Measurements from ENCODE around the gene ITGB5. TPM values are rescaled to one million over a fixed set of nuclear protein-coding genes. Genes with fewer than 3 reads are reported as not detected.

The ITGB5 gene
- total RNA-seq, 2 experiments from 2014 or later = 0.47 to 0.85 TPM

DNA sequence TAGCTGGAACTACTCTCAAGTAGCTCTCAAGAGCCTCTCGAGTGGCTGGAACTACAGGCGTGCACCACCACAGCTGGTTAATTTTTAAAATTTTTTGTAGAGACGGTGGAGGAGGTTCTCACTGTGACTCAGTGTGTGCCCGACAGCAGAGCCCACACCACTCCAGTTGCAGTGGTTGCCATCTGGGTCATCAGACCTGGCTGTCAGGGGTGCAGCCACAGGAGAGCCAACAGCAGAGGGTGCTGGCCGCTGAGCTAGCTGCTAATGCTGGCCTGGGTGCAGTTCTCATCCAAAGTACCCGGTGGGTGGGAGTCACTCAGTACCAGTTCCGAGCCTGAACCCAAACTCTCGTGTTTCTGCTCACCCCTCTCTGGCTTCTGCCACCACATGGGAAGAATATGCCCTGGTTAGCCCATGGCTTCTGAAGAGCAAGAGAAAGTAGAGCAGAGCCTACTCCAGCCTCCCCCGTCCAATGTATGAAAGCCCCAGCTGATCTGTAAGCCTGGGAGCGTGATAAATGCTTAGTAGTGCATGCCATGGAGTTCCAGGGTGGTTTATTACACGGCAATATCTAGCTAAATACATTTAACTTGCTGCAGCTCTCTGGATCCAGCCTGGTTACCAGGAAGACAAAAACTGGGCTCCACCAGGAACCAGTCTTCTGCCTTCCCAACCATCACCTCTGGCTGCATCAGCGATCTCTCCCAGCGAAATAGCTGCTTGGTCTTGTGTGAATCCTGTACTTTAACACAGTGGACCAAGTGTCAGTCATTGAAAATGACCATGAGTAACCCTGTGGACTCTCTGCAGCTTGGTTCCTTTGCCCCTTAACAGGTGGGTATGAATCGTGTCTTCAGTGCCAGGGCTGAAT, 139.8 kb downstream of the ITGB5 start:
- no peaks in the 10 kb centered on the region for H3K4me1 ChIP-seq (ENCODE audit: insufficient read depth, low read length)
- Mint-ChIP-seq H3K36me3 (ENCODE audit: low read depth) (peaks cover 34% of the 10 kb centered on the region), H3K4me3 (no peak overlapping the region), H3K27ac (no peak overlapping the region), H3K4me1 (ENCODE audit: low read depth) (no peaks in the 10 kb centered on the region), H3K9me3 (no peaks in the 10 kb centered on the region), H3K27me3 (peaks cover 5% of the 10 kb centered on the region)
- no peak overlapping the region for H3K27ac ChIP-seq (ENCODE audit: low read depth in 1 of 2, low read length in 2 of 2)
- H3K36me3 ChIP-seq (ENCODE audit: insufficient read depth, low read length) = peaks cover 39% of the 10 kb centered on the region
- H3K4me3 ChIP-seq (ENCODE audit: low read length) = no peak overlapping the region
- no peaks in the 10 kb centered on the region for H3K27me3 ChIP-seq (ENCODE audit: control insufficient read depth in 1 of 2, insufficient read depth in 2 of 2, low read length in 2 of 2)
- ATAC-seq (ENCODE audit: poor library complexity) = no peak
- intact Hi-C loops (cut with DNase I, micrococcal nuclease) = no loop called here
- ChIA-PET CTCF (interaction anchor here (0.8 kb wide), 1 partner anchor 14 kb away, joined by 3 read pairs; no protein-coding TSS in a partner anchor), POLR2A (no interaction called here)
- TF ChIP-seq, protein P1, sequence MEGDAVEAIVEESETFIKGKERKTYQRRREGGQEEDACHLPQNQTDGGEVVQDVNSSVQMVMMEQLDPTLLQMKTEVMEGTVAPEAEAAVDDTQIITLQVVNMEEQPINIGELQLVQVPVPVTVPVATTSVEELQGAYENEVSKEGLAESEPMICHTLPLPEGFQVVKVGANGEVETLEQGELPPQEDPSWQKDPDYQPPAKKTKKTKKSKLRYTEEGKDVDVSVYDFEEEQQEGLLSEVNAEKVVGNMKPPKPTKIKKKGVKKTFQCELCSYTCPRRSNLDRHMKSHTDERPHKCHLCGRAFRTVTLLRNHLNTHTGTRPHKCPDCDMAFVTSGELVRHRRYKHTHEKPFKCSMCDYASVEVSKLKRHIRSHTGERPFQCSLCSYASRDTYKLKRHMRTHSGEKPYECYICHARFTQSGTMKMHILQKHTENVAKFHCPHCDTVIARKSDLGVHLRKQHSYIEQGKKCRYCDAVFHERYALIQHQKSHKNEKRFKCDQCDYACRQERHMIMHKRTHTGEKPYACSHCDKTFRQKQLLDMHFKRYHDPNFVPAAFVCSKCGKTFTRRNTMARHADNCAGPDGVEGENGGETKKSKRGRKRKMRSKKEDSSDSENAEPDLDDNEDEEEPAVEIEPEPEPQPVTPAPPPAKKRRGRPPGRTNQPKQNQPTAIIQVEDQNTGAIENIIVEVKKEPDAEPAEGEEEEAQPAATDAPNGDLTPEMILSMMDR (IDR thresholded peaks at IDR 0.05) = no peak
- no peaks in the 10 kb centered on the region for H3K9me3 ChIP-seq (ENCODE audit: control insufficient read depth in 1 of 2, insufficient read depth in 1 of 2, low read length in 2 of 2)
- DNase-seq = no peak

DNA sequence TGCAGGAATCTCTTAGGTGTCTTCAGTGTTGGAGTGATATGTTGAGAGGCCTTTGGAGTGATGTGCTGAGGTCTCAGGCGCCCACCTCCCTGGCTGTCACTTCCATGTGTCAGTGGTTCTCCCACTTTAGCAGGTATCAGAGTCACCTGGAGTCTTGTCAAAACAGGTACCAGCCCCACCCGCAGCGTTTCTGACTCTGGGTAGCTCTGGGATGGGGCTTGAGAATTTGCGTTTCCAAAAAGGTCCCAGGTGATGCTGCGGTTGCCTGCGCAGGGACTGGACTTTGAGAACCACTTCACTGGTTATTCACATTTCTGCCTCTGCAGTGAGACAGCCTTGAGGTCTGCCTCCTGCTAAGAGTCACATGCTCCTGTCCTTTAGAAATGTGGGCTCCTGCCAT, 141.4 kb downstream of the ITGB5 start:
- Mint-ChIP-seq H3K27ac (no peak overlapping the region), H3K4me3 (no peak overlapping the region), H3K27me3 (no peaks in the 10 kb centered on the region), H3K36me3 (ENCODE audit: low read depth) (peaks cover 50% of the 10 kb centered on the region), H3K9me3 (no peaks in the 10 kb centered on the region), H3K4me1 (ENCODE audit: low read depth) (no peaks in the 10 kb centered on the region)
- no peak overlapping the region for H3K4me3 ChIP-seq (ENCODE audit: low read length)
- H3K4me1 ChIP-seq (ENCODE audit: insufficient read depth, low read length) = no peaks in the 10 kb centered on the region
- TF ChIP-seq, protein P1 (IDR thresholded peaks at IDR 0.05) = no peak
- ChIA-PET POLR2A (no interaction called here), CTCF (no interaction called here)
- DNase-seq (no peak), ATAC-seq (ENCODE audit: poor library complexity) (no peak)
- intact Hi-C loops (cut with DNase I, micrococcal nuclease) = no loop called here
- no peaks in the 10 kb centered on the region for H3K9me3 ChIP-seq (ENCODE audit: control insufficient read depth in 1 of 2, insufficient read depth in 1 of 2, low read length in 2 of 2)
- H3K27me3 ChIP-seq (ENCODE audit: control insufficient read depth in 1 of 2, insufficient read depth in 2 of 2, low read length in 2 of 2) = no peaks in the 10 kb centered on the region
- H3K27ac ChIP-seq (ENCODE audit: low read depth in 1 of 2, low read length in 2 of 2) = no peak overlapping the region
- peaks cover 54% of the 10 kb centered on the region for H3K36me3 ChIP-seq (ENCODE audit: insufficient read depth, low read length)

DNA sequence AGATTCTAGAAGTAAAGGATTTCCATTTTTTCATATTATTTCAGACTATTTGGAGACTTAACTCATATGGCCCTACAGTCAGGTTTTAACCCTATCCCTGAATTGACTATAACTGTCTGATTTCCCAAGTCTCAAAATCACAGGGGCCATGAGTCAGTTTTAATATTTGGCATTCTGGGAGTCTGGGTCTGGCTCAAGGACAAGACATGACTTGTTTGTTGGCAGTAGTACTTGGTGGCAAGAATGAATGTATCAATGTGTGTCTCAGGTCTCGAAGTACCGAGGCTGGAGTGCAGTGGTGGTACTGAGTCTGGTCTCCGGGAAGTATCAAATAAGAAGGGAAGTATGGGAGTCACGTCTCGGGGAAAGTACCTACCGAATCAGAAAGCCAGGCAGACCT, 146.1 kb downstream of the ITGB5 start:
- H3K27me3 ChIP-seq (ENCODE audit: control insufficient read depth in 1 of 2, insufficient read depth in 2 of 2, low read length in 2 of 2) = no peaks in the 10 kb centered on the region
- intact Hi-C loops (cut with DNase I, micrococcal nuclease) = no loop called here
- no peak overlapping the region for H3K27ac ChIP-seq (ENCODE audit: low read depth in 1 of 2, low read length in 2 of 2)
- H3K4me3 ChIP-seq (ENCODE audit: low read length) = no peak overlapping the region
- H3K27ac Mint-ChIP-seq = no peak overlapping the region
- H3K4me3 Mint-ChIP-seq = no peak overlapping the region
- TF ChIP-seq, protein P1 (IDR thresholded peaks at IDR 0.05) = no peak
- peaks cover 83% of the 10 kb centered on the region for H3K36me3 ChIP-seq (ENCODE audit: insufficient read depth, low read length)
- no peaks in the 10 kb centered on the region for H3K9me3 ChIP-seq (ENCODE audit: control insufficient read depth in 1 of 2, insufficient read depth in 1 of 2, low read length in 2 of 2)
- peaks cover 91% of the 10 kb centered on the region for H3K36me3 Mint-ChIP-seq (ENCODE audit: low read depth)
- H3K27me3 Mint-ChIP-seq = no peaks in the 10 kb centered on the region
- CTCF ChIA-PET = no interaction called here
- H3K9me3 Mint-ChIP-seq = no peaks in the 10 kb centered on the region
- no peaks in the 10 kb centered on the region for H3K4me1 ChIP-seq (ENCODE audit: insufficient read depth, low read length)
- H3K4me1 Mint-ChIP-seq (ENCODE audit: low read depth) = peaks cover 15% of the 10 kb centered on the region
- ATAC-seq (ENCODE audit: poor library complexity) (no peak), DNase-seq (no peak)
- POLR2A ChIA-PET = interaction anchor here (2.3 kb wide), 1 partner anchor 10 kb away, joined by 7 read pairs; the partner anchor contains the start of gene UMPS

Measured in CD4-positive, alpha-beta T cell (primary cell).